Muscle layer of colon (tissue), 2 donors: ENCODE results near the gene VPS13C.

Source experiments
- H3K27ac ChIP-seq: one replicate; pipeline ENCODE4 v1.7.0; 2013; ENCODE audit warnings: low read depth, mild to moderate bottlenecking, low read length, moderate library complexity
- H3K27me3 ChIP-seq, 2 donors: one replicate each; pipeline ENCODE4 v1.7.0; 2013; ENCODE audit warnings: low read length in 2 of 2, mild to moderate bottlenecking in 2 of 2; ENCODE audit not compliant: insufficient read depth in 2 of 2, control insufficient read depth in 1 of 2
- H3K36me3 ChIP-seq: one replicate; pipeline ENCODE4 v1.7.0; 2013; ENCODE audit warnings: mild to moderate bottlenecking, low read length; ENCODE audit not compliant: insufficient read depth
- H3K4me1 ChIP-seq: one replicate; pipeline ENCODE4 v1.7.0; 2013; ENCODE audit warnings: mild to moderate bottlenecking, low read length; ENCODE audit not compliant: insufficient read depth
- H3K4me3 ChIP-seq, 2 donors: one replicate each; pipeline ENCODE4 v1.7.0; 2013; ENCODE audit warnings: low read length in 2 of 2, low read depth in 1 of 2, mild to moderate bottlenecking in 1 of 2, moderate library complexity in 1 of 2
- H3K9ac ChIP-seq: one replicate; pipeline ENCODE4 v1.7.0; 2013; ENCODE audit warnings: low read length
- H3K9me3 ChIP-seq: one replicate; pipeline ENCODE4 v1.7.0; 2013; ENCODE audit warnings: mild to moderate bottlenecking, low read length
- donor health status: abdominal sarcoma.
- donor health status: Adenocarcinoma of cecum.

The VPS13C gene, protein sequence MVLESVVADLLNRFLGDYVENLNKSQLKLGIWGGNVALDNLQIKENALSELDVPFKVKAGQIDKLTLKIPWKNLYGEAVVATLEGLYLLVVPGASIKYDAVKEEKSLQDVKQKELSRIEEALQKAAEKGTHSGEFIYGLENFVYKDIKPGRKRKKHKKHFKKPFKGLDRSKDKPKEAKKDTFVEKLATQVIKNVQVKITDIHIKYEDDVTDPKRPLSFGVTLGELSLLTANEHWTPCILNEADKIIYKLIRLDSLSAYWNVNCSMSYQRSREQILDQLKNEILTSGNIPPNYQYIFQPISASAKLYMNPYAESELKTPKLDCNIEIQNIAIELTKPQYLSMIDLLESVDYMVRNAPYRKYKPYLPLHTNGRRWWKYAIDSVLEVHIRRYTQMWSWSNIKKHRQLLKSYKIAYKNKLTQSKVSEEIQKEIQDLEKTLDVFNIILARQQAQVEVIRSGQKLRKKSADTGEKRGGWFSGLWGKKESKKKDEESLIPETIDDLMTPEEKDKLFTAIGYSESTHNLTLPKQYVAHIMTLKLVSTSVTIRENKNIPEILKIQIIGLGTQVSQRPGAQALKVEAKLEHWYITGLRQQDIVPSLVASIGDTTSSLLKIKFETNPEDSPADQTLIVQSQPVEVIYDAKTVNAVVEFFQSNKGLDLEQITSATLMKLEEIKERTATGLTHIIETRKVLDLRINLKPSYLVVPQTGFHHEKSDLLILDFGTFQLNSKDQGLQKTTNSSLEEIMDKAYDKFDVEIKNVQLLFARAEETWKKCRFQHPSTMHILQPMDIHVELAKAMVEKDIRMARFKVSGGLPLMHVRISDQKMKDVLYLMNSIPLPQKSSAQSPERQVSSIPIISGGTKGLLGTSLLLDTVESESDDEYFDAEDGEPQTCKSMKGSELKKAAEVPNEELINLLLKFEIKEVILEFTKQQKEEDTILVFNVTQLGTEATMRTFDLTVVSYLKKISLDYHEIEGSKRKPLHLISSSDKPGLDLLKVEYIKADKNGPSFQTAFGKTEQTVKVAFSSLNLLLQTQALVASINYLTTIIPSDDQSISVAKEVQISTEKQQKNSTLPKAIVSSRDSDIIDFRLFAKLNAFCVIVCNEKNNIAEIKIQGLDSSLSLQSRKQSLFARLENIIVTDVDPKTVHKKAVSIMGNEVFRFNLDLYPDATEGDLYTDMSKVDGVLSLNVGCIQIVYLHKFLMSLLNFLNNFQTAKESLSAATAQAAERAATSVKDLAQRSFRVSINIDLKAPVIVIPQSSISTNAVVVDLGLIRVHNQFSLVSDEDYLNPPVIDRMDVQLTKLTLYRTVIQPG (N-terminal part only)

DNA sequence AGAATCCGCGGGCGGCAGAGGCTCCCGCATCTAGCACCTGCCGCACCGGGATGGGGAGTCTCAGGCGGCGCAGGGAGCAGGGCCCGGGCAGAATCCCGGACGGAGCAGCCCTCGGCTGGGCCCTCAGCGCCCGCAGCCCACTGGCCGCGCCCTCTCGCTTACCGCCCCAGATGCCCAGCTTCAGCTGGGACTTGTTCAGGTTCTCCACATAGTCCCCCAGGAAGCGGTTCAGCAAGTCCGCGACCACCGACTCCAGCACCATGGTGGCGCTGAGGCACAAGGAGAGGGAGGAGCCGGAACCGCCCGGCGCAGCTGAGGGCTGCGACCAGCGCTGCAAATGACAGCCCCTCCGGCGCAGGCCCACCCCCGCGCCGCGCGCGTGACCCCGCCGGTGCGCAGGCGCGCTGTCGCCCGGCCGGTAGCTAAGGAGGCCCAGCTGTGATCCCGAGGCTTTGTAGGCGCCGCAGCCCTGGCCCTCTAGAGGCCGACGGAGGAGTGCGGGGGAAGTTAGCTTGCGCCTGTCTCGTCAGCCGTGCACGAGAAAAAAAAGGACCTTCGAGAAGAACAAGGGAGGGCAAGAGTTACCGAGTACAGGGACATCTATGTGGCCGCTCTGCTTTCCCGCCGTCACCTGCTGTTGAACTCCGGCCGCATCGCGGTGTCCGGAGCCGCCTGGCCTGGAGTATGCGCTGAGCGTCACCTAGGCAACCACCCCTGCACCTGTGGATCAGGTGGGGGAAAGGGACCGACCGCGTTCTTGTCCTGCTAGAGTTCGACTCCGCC is at the start of gene VPS13C:
Gene VPS13C (minus strand): TSS at position 335 of the 783 bp plus-strand sequence. CDS start 73 bp downstream, at position 262.
- Histone ChIP-seq H3K27ac (peak within 1 kb of the TSS; percentile 93), H3K9me3 (no peaks in the 10 kb centered on the region), H3K4me1 (peaks cover 7% of the 10 kb centered on the region), H3K4me3 (peak within 1 kb of the TSS; percentile 83 to 93), H3K9ac (peak within 1 kb of the TSS; percentile 72), H3K36me3 (no peaks in the 10 kb centered on the region), H3K27me3 (no peaks in the 10 kb centered on the region)

DNA sequence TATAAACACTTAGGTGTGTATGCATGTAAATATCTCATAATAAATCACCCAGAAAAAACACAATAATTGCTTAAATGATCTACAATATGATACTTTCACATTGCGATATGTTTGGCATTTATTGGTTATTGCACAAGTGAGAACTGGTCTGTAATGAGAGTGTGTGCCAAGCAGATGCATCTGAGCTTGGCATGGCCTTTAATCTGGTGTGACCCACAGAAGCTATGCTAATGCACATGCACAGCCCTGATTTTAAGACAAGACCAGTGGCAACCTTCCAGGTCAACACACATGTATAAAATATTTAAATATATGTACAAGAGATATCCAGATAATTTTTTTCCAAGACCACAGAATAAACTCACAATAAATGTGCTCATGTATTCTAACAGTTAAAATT is 49.2 kb upstream of the VPS13C start:
- Histone ChIP-seq H3K27ac (no peak overlapping the region), H3K4me3 (no peak overlapping the region), H3K9me3 (no peaks in the 10 kb centered on the region), H3K27me3 (no peaks in the 10 kb centered on the region), H3K9ac (no peak overlapping the region), H3K4me1 (peaks cover 14% of the 10 kb centered on the region), H3K36me3 (no peaks in the 10 kb centered on the region)

DNA sequence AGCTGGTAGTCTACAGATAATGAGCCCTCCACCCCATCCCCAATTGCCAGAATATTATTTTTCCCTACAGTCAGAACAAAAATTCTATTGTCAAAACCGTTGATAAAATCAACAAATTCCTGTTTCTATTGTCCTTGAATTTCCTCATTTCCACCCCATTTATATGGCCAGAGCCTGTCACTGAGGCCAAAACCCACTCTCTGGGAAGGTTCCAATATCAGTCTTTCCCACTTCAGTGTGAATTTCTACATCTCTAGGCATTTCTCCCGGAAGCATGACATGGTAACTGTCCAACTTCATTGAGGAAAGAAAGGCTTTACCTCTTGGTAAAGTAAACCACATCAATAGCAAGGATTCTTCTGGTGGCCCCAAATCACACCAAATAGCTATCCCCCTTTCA is 48.2 kb upstream of the VPS13C start:
- Histone ChIP-seq H3K4me3 (no peak overlapping the region), H3K9ac (no peak overlapping the region), H3K36me3 (no peaks in the 10 kb centered on the region), H3K27ac (no peak overlapping the region), H3K9me3 (no peaks in the 10 kb centered on the region), H3K4me1 (peaks cover 14% of the 10 kb centered on the region), H3K27me3 (no peaks in the 10 kb centered on the region)

DNA sequence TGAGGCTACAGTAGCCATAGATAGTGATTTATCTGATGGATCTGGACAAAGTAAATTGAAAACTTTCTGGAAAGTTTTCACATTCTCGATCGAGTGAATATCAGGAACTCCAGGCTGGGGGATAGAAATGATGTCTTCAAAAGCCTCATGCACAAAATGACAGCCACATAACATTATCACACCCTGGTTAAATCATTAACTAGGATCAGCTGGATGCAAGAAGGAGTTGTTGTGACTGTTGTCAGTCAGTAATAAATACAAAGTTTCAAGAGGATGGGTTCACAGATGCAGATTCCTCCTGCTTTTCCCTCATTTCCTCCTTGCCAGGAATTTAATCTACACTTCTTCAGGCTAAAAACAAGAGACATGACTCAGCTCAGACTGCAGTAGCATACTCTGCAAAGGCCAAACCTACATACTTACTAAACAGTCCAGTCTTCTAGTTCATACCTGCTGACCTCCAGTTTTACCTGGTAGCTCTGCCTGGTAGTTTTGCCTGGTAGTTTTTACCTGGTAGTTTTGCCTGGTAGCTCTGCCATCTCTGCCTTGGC is 47.4 kb upstream of the VPS13C start:
- Histone ChIP-seq H3K9me3 (no peaks in the 10 kb centered on the region), H3K36me3 (no peaks in the 10 kb centered on the region), H3K27me3 (no peaks in the 10 kb centered on the region), H3K4me3 (no peak overlapping the region), H3K9ac (no peak overlapping the region), H3K27ac (no peak overlapping the region), H3K4me1 (peaks cover 14% of the 10 kb centered on the region)

DNA sequence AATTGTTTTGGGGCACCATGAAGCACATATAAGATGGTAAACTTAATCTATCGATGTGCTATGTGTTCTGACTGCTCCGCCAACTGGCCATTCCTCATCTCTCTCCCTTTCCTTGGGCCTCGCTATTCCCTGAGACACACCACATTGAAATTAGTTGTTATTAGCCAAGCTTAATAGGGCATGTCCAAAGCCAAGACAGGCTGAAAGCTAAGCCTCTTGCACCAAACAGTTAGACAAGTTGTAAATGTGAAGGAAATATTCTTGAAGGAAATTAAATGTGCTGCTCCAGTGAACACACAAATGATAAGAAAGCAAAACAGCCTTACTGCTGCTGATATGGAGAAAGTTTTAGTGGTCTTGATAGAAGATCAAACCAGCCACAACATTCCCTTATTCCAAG is 45.8 kb upstream of the VPS13C start:
- no peak overlapping the region for H3K27ac ChIP-seq
- no peak overlapping the region for H3K9ac ChIP-seq
- peaks cover 14% of the 10 kb centered on the region for H3K4me1 ChIP-seq
- H3K27me3 ChIP-seq, result no peaks in the 10 kb centered on the region
- no peaks in the 10 kb centered on the region for H3K9me3 ChIP-seq
- H3K4me3 ChIP-seq, result no peak overlapping the region
- H3K36me3 ChIP-seq, result no peaks in the 10 kb centered on the region

DNA sequence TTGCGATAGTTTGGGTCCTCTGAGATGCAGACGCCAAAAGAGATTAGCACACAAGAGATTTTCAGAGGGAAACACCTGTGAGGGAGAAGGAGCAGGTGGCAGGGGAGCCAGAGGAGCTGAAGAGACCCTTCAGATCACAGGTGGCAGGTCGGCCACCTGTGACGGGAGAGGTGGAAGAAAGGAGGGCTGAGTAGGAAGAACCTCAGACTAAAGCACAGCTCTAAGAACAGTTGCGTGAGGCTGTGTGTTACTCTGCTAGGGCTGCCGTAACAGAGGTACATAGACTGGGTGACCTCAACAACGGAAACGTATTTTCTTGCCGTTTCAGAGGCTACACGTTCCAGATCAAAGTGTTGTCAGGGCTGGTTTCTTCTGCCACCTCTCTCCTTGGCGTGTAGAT is 45.0 kb upstream of the VPS13C start:
- H3K27ac ChIP-seq, result no peak overlapping the region
- peaks cover 6% of the 10 kb centered on the region for H3K4me1 ChIP-seq
- H3K4me3 ChIP-seq, result no peak overlapping the region
- H3K9ac ChIP-seq, result no peak overlapping the region
- no peaks in the 10 kb centered on the region for H3K9me3 ChIP-seq
- no peaks in the 10 kb centered on the region for H3K36me3 ChIP-seq
- no peaks in the 10 kb centered on the region for H3K27me3 ChIP-seq

DNA sequence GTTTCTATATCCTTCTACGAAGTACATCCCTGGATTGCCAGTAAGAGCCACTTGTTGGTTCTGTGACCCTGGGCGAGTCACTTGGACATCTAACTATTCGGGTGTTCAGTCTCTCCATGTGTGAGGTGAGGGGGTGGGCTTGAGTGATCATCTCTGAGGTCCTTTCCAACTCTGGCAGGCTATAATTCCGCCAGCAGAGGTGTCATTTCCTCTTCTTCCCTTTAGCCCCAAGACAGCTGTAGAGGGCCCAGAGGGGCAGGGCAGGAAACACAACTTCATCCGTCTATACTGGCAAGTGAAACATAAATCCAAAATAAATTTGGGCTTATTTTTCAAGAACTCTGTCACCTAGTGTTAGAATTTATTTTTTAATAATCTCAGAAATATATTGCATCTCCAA is 44.6 kb upstream of the VPS13C start:
- H3K4me1 ChIP-seq, result peaks cover 2% of the 10 kb centered on the region
- no peaks in the 10 kb centered on the region for H3K9me3 ChIP-seq
- no peaks in the 10 kb centered on the region for H3K36me3 ChIP-seq
- H3K27ac ChIP-seq, result no peak overlapping the region
- no peak overlapping the region for H3K4me3 ChIP-seq
- no peaks in the 10 kb centered on the region for H3K27me3 ChIP-seq
- H3K9ac ChIP-seq, result no peak overlapping the region

DNA sequence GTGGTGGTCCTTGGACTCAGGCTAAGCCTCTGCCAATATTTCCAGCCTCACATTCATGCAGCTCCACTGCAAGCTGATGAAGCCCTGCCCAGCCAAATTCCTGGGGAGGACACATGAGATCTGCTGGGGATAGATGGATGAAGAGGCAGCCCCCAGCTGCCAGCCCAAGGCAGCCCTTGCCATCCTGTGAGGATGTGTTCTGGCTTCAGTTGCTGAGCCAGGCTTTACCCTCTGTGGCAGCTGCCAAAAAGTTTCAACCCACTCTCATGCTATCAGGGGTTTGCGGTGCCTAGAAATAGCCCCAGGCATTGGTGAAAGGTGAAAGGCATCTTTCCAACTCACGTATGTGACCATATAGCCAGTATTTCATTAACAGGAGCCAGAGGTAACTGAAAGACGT is 44.2 kb upstream of the VPS13C start:
- Histone ChIP-seq H3K4me3 (no peak overlapping the region), H3K9me3 (no peaks in the 10 kb centered on the region), H3K27me3 (no peaks in the 10 kb centered on the region), H3K36me3 (no peaks in the 10 kb centered on the region), H3K9ac (no peak overlapping the region), H3K27ac (no peak overlapping the region), H3K4me1 (no peaks in the 10 kb centered on the region)

DNA sequence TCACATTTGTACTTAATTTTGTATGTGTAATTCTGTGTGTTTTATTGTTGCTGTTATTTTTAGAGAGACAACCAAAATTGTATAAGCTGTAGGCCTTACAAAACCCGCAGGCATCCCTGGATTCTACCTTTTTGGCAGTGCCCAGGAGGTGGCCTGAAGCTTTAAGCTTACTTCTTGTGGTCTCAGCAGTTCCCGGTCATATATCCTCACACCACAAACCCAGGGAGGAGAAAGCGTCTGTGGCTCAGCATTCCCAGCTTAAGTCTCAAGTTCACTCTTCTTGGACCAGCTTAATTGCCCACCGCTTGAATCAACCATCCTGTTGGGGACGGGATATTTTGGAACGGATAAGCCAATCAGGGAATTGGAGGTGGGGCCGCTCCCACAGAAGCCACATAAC is 43.2 kb upstream of the VPS13C start:
- H3K36me3 ChIP-seq, result no peaks in the 10 kb centered on the region
- no peaks in the 10 kb centered on the region for H3K9me3 ChIP-seq
- H3K4me3 ChIP-seq, result no peak overlapping the region
- H3K9ac ChIP-seq, result no peak overlapping the region
- H3K4me1 ChIP-seq, result no peaks in the 10 kb centered on the region
- H3K27ac ChIP-seq, result no peak overlapping the region
- H3K27me3 ChIP-seq, result no peaks in the 10 kb centered on the region

DNA sequence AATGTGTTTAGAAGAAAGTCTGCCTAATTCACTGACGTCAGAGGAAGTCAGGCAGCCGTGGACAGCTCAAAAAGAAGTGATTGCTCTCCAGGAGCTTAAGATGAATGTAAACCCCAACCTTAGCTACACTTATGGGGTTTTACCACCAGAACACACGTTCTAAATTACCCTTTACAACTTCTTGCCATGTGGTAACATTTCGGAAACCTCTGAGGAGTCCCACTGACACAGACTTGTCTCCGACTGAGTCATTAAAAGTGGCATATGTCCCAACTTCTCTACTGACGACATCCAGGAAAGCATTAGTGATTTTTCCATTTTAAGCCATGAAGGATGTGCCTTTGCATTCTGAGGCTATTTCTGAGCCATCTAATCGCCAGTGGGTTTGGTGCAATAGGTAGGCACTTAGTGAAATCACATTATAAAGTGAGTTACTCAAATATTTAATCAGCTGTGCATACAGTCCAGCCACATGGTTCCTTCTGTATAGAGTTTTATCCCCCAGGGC is 38.9 kb upstream of the VPS13C start:
- Histone ChIP-seq H3K9ac (no peak overlapping the region), H3K4me3 (no peak overlapping the region), H3K27me3 (no peaks in the 10 kb centered on the region), H3K4me1 (no peaks in the 10 kb centered on the region), H3K27ac (no peak overlapping the region), H3K36me3 (no peaks in the 10 kb centered on the region), H3K9me3 (no peaks in the 10 kb centered on the region)
